Mesothelial cell of epicardium (in vitro differentiated cells): ENCODE data around the gene PGS1. TPM values are rescaled to one million over a fixed set of nuclear protein-coding genes. Genes with fewer than 3 reads are reported as not detected.

Experiments
- DNase-seq, 2 experiments: peaks; one replicate each; pipeline ENCODE4 v3.0.0; 2021; ENCODE audit warnings: low spot score in 2 of 2; ENCODE audit not compliant: unreplicated experiment in 2 of 2
- H3K27ac Mint-ChIP-seq: 2 replicates; pipeline ENCODE4 v1.8.0; 2021; ENCODE audit warnings: mixed read lengths
- H3K27me3 Mint-ChIP-seq: 2 replicates; pipeline ENCODE4 v1.8.0; 2021; ENCODE audit warnings: low read depth, mixed read lengths
- H3K36me3 Mint-ChIP-seq: 2 replicates; pipeline ENCODE4 v1.8.0; 2021; ENCODE audit warnings: mixed read lengths
- H3K4me1 Mint-ChIP-seq: 2 replicates; pipeline ENCODE4 v1.8.0; 2021; ENCODE audit warnings: mixed read lengths
- H3K4me3 Mint-ChIP-seq: 2 replicates; pipeline ENCODE4 v1.8.0; 2021; ENCODE audit warnings: mild to moderate bottlenecking, moderate library complexity, mixed read lengths
- H3K9me3 Mint-ChIP-seq: 2 replicates; pipeline ENCODE4 v1.8.0; 2021; ENCODE audit warnings: mixed read lengths
- total RNA-seq: library from RNA; stranded (reverse); gene quantifications from 3 replicates; pipeline ENCODE4 v1.2.1, GENCODE V29; 2021
- TF ChIP-seq, protein P1 (sequence below): fragments of 200-600 bp; sonication (generic); IDR thresholded peaks from one replicate; pipeline ENCODE4 v1.5.0; 2021; ENCODE audit warnings: antibody characterized with exemption; ENCODE audit not compliant: unreplicated experiment

PGS1 gene
- total RNA-seq, 1 donor from 2014 or later, result 62.3 TPM

DNA sequence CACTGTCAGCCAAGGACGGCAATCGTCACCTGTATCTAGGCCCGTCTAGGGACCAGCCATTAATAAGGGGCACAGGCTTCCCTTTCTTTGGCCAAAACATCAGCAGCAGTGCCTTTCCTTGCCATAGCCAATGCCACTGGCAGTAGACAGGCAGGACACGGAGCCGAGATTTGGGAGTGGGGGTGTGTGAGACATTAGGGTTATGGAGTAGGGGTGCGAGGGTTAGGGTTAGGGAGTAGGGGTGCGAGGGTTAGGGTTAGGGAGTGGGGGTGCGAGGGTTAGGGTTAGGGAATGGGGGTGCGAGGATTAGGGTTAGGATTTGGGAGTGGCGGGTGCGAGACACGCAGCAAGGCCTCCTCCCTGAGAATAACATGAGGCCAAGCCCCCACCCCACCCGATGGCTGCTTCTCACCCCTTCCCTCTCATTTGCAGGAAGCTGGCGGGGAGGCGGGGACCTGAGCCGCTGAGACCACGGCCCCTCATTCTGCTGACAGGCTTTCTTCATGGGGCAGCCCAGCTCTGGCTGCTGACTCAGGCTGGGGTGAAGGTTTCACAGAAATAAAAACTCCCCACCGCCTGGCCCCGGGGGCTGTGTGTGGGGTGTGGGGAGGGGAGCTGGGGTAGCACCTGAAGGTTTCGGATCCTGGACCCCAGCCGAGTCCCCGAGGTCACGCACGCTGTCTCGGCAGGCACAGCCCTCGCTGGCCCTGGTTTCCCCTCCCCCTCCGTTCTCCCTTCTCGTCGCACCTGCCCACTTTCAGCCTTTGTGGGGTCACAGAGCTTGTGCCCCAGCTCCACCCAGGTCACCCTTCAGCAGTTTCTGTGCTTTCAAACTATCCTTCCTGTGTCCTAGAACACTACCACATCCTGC, 93.8 kb downstream of the PGS1 start:
- Mint-ChIP-seq H3K9me3 (peaks cover 4% of the 10 kb centered on the region), H3K4me1 (no peaks in the 10 kb centered on the region), H3K4me3 (no peak overlapping the region), H3K36me3 (no peaks in the 10 kb centered on the region), H3K27me3 (no peaks in the 10 kb centered on the region), H3K27ac (no peak overlapping the region)
- TF ChIP-seq, protein P1, sequence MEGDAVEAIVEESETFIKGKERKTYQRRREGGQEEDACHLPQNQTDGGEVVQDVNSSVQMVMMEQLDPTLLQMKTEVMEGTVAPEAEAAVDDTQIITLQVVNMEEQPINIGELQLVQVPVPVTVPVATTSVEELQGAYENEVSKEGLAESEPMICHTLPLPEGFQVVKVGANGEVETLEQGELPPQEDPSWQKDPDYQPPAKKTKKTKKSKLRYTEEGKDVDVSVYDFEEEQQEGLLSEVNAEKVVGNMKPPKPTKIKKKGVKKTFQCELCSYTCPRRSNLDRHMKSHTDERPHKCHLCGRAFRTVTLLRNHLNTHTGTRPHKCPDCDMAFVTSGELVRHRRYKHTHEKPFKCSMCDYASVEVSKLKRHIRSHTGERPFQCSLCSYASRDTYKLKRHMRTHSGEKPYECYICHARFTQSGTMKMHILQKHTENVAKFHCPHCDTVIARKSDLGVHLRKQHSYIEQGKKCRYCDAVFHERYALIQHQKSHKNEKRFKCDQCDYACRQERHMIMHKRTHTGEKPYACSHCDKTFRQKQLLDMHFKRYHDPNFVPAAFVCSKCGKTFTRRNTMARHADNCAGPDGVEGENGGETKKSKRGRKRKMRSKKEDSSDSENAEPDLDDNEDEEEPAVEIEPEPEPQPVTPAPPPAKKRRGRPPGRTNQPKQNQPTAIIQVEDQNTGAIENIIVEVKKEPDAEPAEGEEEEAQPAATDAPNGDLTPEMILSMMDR, result no peak
- no peak for DNase-seq

DNA sequence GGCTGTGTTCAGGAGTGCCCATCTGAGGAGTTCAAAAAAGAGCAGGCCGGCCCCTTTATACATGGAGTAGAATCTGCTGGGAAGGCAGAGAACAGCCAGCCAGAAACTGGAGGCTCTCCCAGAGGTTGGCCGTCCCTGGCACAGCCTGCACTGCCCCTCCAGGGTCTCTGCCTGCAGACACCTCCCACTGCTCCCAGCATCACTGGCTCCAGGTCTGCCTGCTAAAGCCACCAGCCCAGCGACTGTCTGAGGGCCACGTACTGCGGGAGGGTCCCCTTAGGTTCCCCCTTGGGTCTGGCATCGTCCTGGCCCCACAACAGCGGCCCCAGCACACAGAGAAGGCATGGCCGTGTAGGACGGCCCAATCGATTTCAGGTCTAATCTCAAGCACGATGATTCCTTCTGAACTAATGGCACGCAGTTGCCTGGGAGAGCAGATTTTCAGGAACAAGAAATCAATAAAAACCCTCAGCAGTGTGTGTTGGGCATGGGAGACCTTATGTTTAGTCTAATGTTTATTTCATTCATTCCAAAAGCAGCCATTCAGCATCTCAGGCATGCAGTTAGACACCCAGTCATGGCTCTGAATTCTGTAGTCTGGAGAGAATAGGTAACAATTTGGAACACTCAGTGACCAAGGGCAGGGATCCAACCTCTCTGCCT, 95.6 kb downstream of the PGS1 start:
- Mint-ChIP-seq H3K27me3 (no peaks in the 10 kb centered on the region), H3K4me1 (no peaks in the 10 kb centered on the region), H3K36me3 (no peaks in the 10 kb centered on the region), H3K4me3 (no peak overlapping the region), H3K27ac (no peak overlapping the region), H3K9me3 (peaks cover 4% of the 10 kb centered on the region)
- TF ChIP-seq, protein P1, result no peak
- no peak for DNase-seq

Other genes with a start within 250 kb of the PGS1 start
- gene TMC6, start 249.9 kb upstream of the PGS1 start, total RNA-seq, result 85.5 to 96.8 TPM (median 86.4 TPM) in 3 replicates
- gene TMC8, start 247.9 kb upstream of the PGS1 start, total RNA-seq, result 0.60 to 1.2 TPM (median 1.1 TPM) in 3 replicates
- gene C17orf99, start 232.3 kb upstream of the PGS1 start, total RNA-seq, result 0.16 TPM in 1 of 3 replicates, not detected in the others
- gene SYNGR2, start 210.1 kb upstream of the PGS1 start, total RNA-seq, result 47.7 to 52.7 TPM (median 52.0 TPM) in 3 replicates
- gene TK1, start 191.6 kb upstream of the PGS1 start, total RNA-seq, result 23.3 to 25.7 TPM (median 23.3 TPM) in 3 replicates
- 24.1 to 32.3 TPM (median 27.6 TPM) in 3 replicates for gene AFMID, start 191.3 kb upstream of the PGS1 start, total RNA-seq
- gene BIRC5, start 164.4 kb upstream of the PGS1 start, total RNA-seq, result 22.8 to 23.8 TPM (median 22.9 TPM) in 3 replicates
- 1.5 to 1.8 TPM (median 1.5 TPM) in 3 replicates for gene TMEM235, start 147.0 kb upstream of the PGS1 start, total RNA-seq
- 45.7 to 50.0 TPM (median 49.8 TPM) in 3 replicates for gene SOCS3, start 18.6 kb upstream of the PGS1 start, total RNA-seq
- gene DNAH17, start 198.7 kb downstream of the PGS1 start, total RNA-seq, result 0.14 to 0.87 TPM (median 0.22 TPM) in 3 replicates